ENCODE measurements around the gene SPAG16.

SPAG16 gene

GRCh38 chr2:214265991-214266489 is 981.8 kb downstream of the SPAG16 start:
- in situ Hi-C loops (cut with HindIII; ENCODE audit: low sequenced_read_pairs): no loop called here
- no peak for TF ChIP-seq CTCF (IDR thresholded peaks at IDR 0.05; ENCODE audit: low read depth, low read length)
- DNase-seq (ENCODE audit: low read depth, low spot score): peak; percentile 12

GRCh38 chr2:214277880-214278279 is 993.6 kb downstream of the SPAG16 start:
- DNase-seq (ENCODE audit: low read depth, low spot score): no peak
- in situ Hi-C loops (cut with HindIII; ENCODE audit: low sequenced_read_pairs): no loop called here

More at GRCh38 chr2:214265991-214266489, 981.8 kb downstream of the SPAG16 start:
- no peak overlapping the region for H3K4me3 ChIP-seq (ENCODE audit: low read depth, low read length)

GRCh38 chr2:214286011-214286410 is 1001.7 kb downstream of the SPAG16 start:
- no peak overlapping the region for H3K4me3 ChIP-seq (ENCODE audit: low read depth, low read length)
- in situ Hi-C loops (cut with HindIII; ENCODE audit: low sequenced_read_pairs): no loop called here
- no peak for TF ChIP-seq CTCF (IDR thresholded peaks at IDR 0.05; ENCODE audit: low read depth, low read length)
- no peak for DNase-seq (ENCODE audit: low read depth, low spot score)

More at GRCh38 chr2:214277880-214278279, 993.6 kb downstream of the SPAG16 start:
- no peak overlapping the region for H3K4me3 ChIP-seq (ENCODE audit: low read depth, low read length)
- no peak for TF ChIP-seq CTCF (IDR thresholded peaks at IDR 0.05; ENCODE audit: low read depth, low read length)

- TF ChIP-seq CTCF (IDR thresholded peaks at IDR 0.05; ENCODE audit: low read depth, low read length): no peak
- in situ Hi-C loops (cut with HindIII; ENCODE audit: low sequenced_read_pairs): no loop called here
- DNase-seq (ENCODE audit: low read depth, low spot score): no peak
- no peak overlapping the region for H3K4me3 ChIP-seq (ENCODE audit: low read depth, low read length)
Measured at GRCh38 chr2:214293593-214293992, 1009.3 kb downstream of the SPAG16 start.

GRCh38 chr2:214294426-214294825 is 1010.2 kb downstream of the SPAG16 start:
- no peak for TF ChIP-seq CTCF (IDR thresholded peaks at IDR 0.05; ENCODE audit: low read depth, low read length)
- in situ Hi-C loops (cut with HindIII; ENCODE audit: low sequenced_read_pairs): no loop called here
- DNase-seq (ENCODE audit: low read depth, low spot score): no peak
- H3K4me3 ChIP-seq (ENCODE audit: low read depth, low read length): no peak overlapping the region

- DNase-seq (ENCODE audit: low read depth, low spot score): no peak
- in situ Hi-C loops (cut with HindIII; ENCODE audit: low sequenced_read_pairs): no loop called here
- TF ChIP-seq CTCF (IDR thresholded peaks at IDR 0.05; ENCODE audit: low read depth, low read length): no peak
- no peak overlapping the region for H3K4me3 ChIP-seq (ENCODE audit: low read depth, low read length)
Measured at GRCh38 chr2:214297423-214297822, 1013.2 kb downstream of the SPAG16 start.

GRCh38 chr2:214310319-214310718 is 1026.1 kb downstream of the SPAG16 start:
- in situ Hi-C loops (cut with HindIII; ENCODE audit: low sequenced_read_pairs): no loop called here
- DNase-seq (ENCODE audit: low read depth, low spot score): no peak
- peak; percentile 24 for TF ChIP-seq CTCF (IDR thresholded peaks at IDR 0.05; ENCODE audit: low read depth, low read length)
- no peak overlapping the region for H3K4me3 ChIP-seq (ENCODE audit: low read depth, low read length)
